ENCODE data around the gene PLCH1.
"Not testable (repeated sequence)": the region's sequence is repeated elsewhere in the genome, so short reads cannot be mapped to it uniquely, and the experiment has no call there.

DNA sequence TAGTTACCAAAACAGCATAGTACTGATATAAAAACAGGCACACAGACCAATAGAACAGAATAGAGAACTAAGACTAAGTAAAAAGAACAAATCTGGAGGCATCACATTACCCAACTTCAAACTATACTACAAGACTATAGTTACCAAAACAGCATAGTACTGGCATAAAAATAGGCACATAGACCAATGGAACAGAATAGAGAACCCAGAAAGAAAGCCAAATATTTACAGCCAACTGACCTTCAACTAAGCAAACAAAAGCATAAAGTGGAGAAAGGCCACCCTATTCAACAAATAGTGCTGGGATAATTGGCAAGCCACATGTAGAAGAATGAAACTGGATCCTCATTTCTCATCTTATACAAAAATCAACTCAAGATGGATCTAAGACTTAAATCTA lies 130.5 kb downstream of the PLCH1 start:
- TF ChIP-seq, protein P1, sequence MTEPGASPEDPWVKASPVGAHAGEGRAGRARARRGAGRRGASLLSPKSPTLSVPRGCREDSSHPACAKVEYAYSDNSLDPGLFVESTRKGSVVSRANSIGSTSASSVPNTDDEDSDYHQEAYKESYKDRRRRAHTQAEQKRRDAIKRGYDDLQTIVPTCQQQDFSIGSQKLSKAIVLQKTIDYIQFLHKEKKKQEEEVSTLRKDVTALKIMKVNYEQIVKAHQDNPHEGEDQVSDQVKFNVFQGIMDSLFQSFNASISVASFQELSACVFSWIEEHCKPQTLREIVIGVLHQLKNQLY (CRISPR knock-in tag; IDR thresholded peaks at IDR 0.05), result not testable (repeated sequence)
- TF ChIP-seq ZBTB21 (CRISPR knock-in tag; IDR thresholded peaks at IDR 0.05; ENCODE audit: borderline replicate concordance); SP1 (CRISPR knock-in tag; conservative IDR thresholded peaks at IDR 0.05): not testable (repeated sequence)
- TF ChIP-seq, protein P2, sequence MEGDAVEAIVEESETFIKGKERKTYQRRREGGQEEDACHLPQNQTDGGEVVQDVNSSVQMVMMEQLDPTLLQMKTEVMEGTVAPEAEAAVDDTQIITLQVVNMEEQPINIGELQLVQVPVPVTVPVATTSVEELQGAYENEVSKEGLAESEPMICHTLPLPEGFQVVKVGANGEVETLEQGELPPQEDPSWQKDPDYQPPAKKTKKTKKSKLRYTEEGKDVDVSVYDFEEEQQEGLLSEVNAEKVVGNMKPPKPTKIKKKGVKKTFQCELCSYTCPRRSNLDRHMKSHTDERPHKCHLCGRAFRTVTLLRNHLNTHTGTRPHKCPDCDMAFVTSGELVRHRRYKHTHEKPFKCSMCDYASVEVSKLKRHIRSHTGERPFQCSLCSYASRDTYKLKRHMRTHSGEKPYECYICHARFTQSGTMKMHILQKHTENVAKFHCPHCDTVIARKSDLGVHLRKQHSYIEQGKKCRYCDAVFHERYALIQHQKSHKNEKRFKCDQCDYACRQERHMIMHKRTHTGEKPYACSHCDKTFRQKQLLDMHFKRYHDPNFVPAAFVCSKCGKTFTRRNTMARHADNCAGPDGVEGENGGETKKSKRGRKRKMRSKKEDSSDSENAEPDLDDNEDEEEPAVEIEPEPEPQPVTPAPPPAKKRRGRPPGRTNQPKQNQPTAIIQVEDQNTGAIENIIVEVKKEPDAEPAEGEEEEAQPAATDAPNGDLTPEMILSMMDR (IDR thresholded peaks at IDR 0.05), result not testable (repeated sequence)
- TF ChIP-seq, protein P3, sequence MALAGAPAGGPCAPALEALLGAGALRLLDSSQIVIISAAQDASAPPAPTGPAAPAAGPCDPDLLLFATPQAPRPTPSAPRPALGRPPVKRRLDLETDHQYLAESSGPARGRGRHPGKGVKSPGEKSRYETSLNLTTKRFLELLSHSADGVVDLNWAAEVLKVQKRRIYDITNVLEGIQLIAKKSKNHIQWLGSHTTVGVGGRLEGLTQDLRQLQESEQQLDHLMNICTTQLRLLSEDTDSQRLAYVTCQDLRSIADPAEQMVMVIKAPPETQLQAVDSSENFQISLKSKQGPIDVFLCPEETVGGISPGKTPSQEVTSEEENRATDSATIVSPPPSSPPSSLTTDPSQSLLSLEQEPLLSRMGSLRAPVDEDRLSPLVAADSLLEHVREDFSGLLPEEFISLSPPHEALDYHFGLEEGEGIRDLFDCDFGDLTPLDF (CRISPR knock-in tag; IDR thresholded peaks at IDR 0.05), result not testable (repeated sequence)
